Activated CD4-positive, alpha-beta T cell treated with anti-CD3 and anti-CD28 coated beads for 36 hours (primary cell): ENCODE results near the gene TFAP2B. TPM values are rescaled to one million over a fixed set of nuclear protein-coding genes. Genes with fewer than 3 reads are reported as not detected.

Experiments used
- ATAC-seq: fragments of 200-7000 bp; cut with Tn5 transposase; one replicate; pipeline ENCODE4 v1.10.0; 2021; ENCODE audit warnings: mild to moderate bottlenecking, moderate library complexity
- CTCF ChIA-PET: fragments of 350-600 bp; sonication (Branson Sonifier 250); formaldehyde crosslinking; loops from one replicate; lab custom pipeline; 2021; ENCODE audit warnings: antibody characterized with exemption; lab: Charles Lee
- POLR2A ChIA-PET: fragments of 350-600 bp; sonication (Branson Sonifier 250); formaldehyde crosslinking; loops from one replicate; lab custom pipeline; 2021; ENCODE audit warnings: antibody characterized with exemption, inconsistent platforms; lab: Charles Lee
- DNase-seq: peaks from one replicate; pipeline ENCODE4 v3.0.0-alpha.2; 2020
- H3K27ac Mint-ChIP-seq: one replicate; pipeline ENCODE4 v1.8.0; 2021; ENCODE audit warnings: mixed read lengths
- H3K27me3 Mint-ChIP-seq: one replicate; pipeline ENCODE4 v1.8.0; 2021; ENCODE audit warnings: mixed read lengths
- H3K36me3 Mint-ChIP-seq: one replicate; pipeline ENCODE4 v1.8.0; 2021; ENCODE audit warnings: low read depth, mixed read lengths
- H3K4me1 Mint-ChIP-seq: one replicate; pipeline ENCODE4 v1.8.0; 2021; ENCODE audit warnings: mixed read lengths
- H3K4me3 Mint-ChIP-seq: one replicate; pipeline ENCODE4 v1.8.0; 2021; ENCODE audit warnings: mild to moderate bottlenecking, moderate library complexity, mixed read lengths
- H3K9me3 Mint-ChIP-seq: one replicate; pipeline ENCODE4 v1.8.0; 2021; ENCODE audit warnings: low read depth, mixed read lengths
- intact Hi-C, 2 experiments: fragments of 100-400 bp; cut with DNase I in 1 of 2; cut with micrococcal nuclease in 1 of 2; formaldehyde crosslinking; loops; one replicate each; pipeline versions ENCODE4 v1.14.2 to v1.15.1; 2022 to 2024; cut with DNase I, micrococcal nuclease
- total RNA-seq, 2 experiments: library from RNA; stranded (reverse); gene quantifications; one replicate each; pipeline ENCODE4 v1.2.3, GENCODE V29; 2021

The TFAP2B gene
- total RNA-seq, 2 experiments from 2014 or later = not detected

- no peak overlapping the region for H3K4me3 Mint-ChIP-seq
- POLR2A ChIA-PET = no interaction called here
- H3K9me3 Mint-ChIP-seq = no peaks in the 10 kb centered on the region
- H3K27ac Mint-ChIP-seq = no peak overlapping the region
- CTCF ChIA-PET = interaction anchor here (1.0 kb wide), 1 partner anchor 16 kb away, joined by 3 read pairs; no protein-coding TSS in a partner anchor
- DNase-seq = no peak
- H3K27me3 Mint-ChIP-seq = no peaks in the 10 kb centered on the region
- ATAC-seq = no peak
- intact Hi-C loops = no loop called here
- no peaks in the 10 kb centered on the region for H3K36me3 Mint-ChIP-seq
- H3K4me1 Mint-ChIP-seq = no peaks in the 10 kb centered on the region
Measured at GRCh38 chr6:50889935-50890334, 71.3 kb downstream of the TFAP2B start.

- Mint-ChIP-seq H3K4me1 (no peaks in the 10 kb centered on the region), H3K4me3 (no peak overlapping the region), H3K27ac (no peak overlapping the region), H3K27me3 (no peaks in the 10 kb centered on the region), H3K9me3 (peaks cover 2% of the 10 kb centered on the region), H3K36me3 (no peaks in the 10 kb centered on the region)
- intact Hi-C loops = no loop called here
- POLR2A ChIA-PET = no interaction called here
- no peak for DNase-seq
- no peak for ATAC-seq
- CTCF ChIA-PET = no interaction called here
Measured at GRCh38 chr6:50890579-50890978, 71.9 kb downstream of the TFAP2B start.

- no peak overlapping the region for H3K4me3 Mint-ChIP-seq
- intact Hi-C loops = no loop called here
Measured at GRCh38 chr6:50891290-50891689, 72.6 kb downstream of the TFAP2B start.

More at GRCh38 chr6:50891290-50891689, 72.6 kb downstream of the TFAP2B start:
- no peak for ATAC-seq
- no peak overlapping the region for H3K27ac Mint-ChIP-seq
- no peaks in the 10 kb centered on the region for H3K36me3 Mint-ChIP-seq
- CTCF ChIA-PET = no interaction called here
- H3K9me3 Mint-ChIP-seq = peaks cover 2% of the 10 kb centered on the region
- H3K4me1 Mint-ChIP-seq = no peaks in the 10 kb centered on the region
- DNase-seq = no peak
- no peaks in the 10 kb centered on the region for H3K27me3 Mint-ChIP-seq
- POLR2A ChIA-PET = no interaction called here

Other genes with a start within 250 kb of the TFAP2B start
- gene TFAP2D, start 105.3 kb upstream of the TFAP2B start, total RNA-seq = not detected